C4-2B (cell line): ENCODE measurements around the gene SLFN12L.

Experiments
- CTCF ChIP-seq: fragments of 450-650 bp; conservative IDR thresholded peaks from 2 replicates; pipeline ENCODE4 v1.5.1; 2017; ENCODE audit warnings: mild to moderate bottlenecking
- ZFX ChIP-seq: fragments of 450-650 bp; IDR thresholded peaks from 2 replicates; pipeline ENCODE4 v1.6.1; 2017

- TF ChIP-seq CTCF = no peak
- TF ChIP-seq ZFX = no peak
Measured at GRCh38 chr17:35540589-35541404, 3.3 kb upstream of the SLFN12L start.
